ENCODE results near the gene C19orf67.

- TF ChIP-seq CTCF (IDR thresholded peaks at IDR 0.05; ENCODE audit: low read depth, low read length) (peak; percentile 3; the same call in 1 of the 2 replicates), EZH2phosphoT487 (IDR thresholded peaks at IDR 0.05; ENCODE audit: low read depth) (no peak)
These were observed 11.4 kb downstream of the C19orf67 start for GRCh38 chr19:14073925-14074838.

All from OCI-LY3 (cell line).